ENCODE results near the gene SLC9A3. TPM values are rescaled to one million over a fixed set of nuclear protein-coding genes. Genes with fewer than 3 reads are reported as not detected.

SLC9A3 gene
- total RNA-seq, 1 experiment from 2014 or later = 1.9 TPM

- ChIA-PET CTCF (no interaction called here), POLR2A (ENCODE audit: low non-redundant PET) (no interaction called here)
- Histone ChIP-seq H3K4me1 (ENCODE audit: insufficient read depth, low read length, poor library complexity, severe bottlenecking) (no peaks in the 10 kb centered on the region), H3K9me3 (ENCODE audit: low read depth, low read length, poor library complexity, severe bottlenecking) (no peaks in the 10 kb centered on the region), H3K27me3 (replicated peaks; ENCODE audit: insufficient read depth, low read depth, low read length, poor library complexity) (no peaks in the 10 kb centered on the region), H3K36me3 (ENCODE audit: insufficient read depth, low read length, poor library complexity, severe bottlenecking) (no peaks in the 10 kb centered on the region), H3K27ac (ENCODE audit: low read depth, low read length, poor library complexity, severe bottlenecking) (no peak overlapping the region), H3K4me3 (ENCODE audit: low read depth, low read length, poor library complexity, severe bottlenecking) (no peak overlapping the region)
- BruUV-seq (replicated peaks) = no TSS peak
- DNase-seq (ENCODE audit: low spot score) = no peak
- intact Hi-C loops (cut with micrococcal nuclease; ENCODE audit: unreplicated experiment) = no loop called here
- no peak for TF ChIP-seq EZH2 (IDR thresholded peaks at IDR 0.05; ENCODE audit: borderline replicate concordance, low read depth, low read length, poor library complexity, severe bottlenecking)
- TF ChIP-seq, protein P1, sequence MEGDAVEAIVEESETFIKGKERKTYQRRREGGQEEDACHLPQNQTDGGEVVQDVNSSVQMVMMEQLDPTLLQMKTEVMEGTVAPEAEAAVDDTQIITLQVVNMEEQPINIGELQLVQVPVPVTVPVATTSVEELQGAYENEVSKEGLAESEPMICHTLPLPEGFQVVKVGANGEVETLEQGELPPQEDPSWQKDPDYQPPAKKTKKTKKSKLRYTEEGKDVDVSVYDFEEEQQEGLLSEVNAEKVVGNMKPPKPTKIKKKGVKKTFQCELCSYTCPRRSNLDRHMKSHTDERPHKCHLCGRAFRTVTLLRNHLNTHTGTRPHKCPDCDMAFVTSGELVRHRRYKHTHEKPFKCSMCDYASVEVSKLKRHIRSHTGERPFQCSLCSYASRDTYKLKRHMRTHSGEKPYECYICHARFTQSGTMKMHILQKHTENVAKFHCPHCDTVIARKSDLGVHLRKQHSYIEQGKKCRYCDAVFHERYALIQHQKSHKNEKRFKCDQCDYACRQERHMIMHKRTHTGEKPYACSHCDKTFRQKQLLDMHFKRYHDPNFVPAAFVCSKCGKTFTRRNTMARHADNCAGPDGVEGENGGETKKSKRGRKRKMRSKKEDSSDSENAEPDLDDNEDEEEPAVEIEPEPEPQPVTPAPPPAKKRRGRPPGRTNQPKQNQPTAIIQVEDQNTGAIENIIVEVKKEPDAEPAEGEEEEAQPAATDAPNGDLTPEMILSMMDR (conservative IDR thresholded peaks at IDR 0.05; ENCODE audit: low read depth, low read length) = no peak
These were observed 19.7 kb downstream of the SLC9A3 start for GRCh38 chr5:504326-505154.

GRCh38 chr5:502325-503079, 21.7 kb downstream of the SLC9A3 start:
- H3K27me3 ChIP-seq (replicated peaks; ENCODE audit: insufficient read depth, low read depth, low read length, poor library complexity) = peaks cover 4% of the 10 kb centered on the region
- CTCF ChIA-PET = no interaction called here
- H3K4me1 ChIP-seq (ENCODE audit: insufficient read depth, low read length, poor library complexity, severe bottlenecking) = no peaks in the 10 kb centered on the region
- no peak for DNase-seq (ENCODE audit: low spot score)
- intact Hi-C loops (cut with micrococcal nuclease; ENCODE audit: unreplicated experiment) = no loop called here
- no peak overlapping the region for H3K27ac ChIP-seq (ENCODE audit: low read depth, low read length, poor library complexity, severe bottlenecking)
- TF ChIP-seq, protein P1 (conservative IDR thresholded peaks at IDR 0.05; ENCODE audit: low read depth, low read length) = no peak
- no peak for TF ChIP-seq EZH2 (IDR thresholded peaks at IDR 0.05; ENCODE audit: borderline replicate concordance, low read depth, low read length, poor library complexity, severe bottlenecking)
- POLR2A ChIA-PET (ENCODE audit: low non-redundant PET) = no interaction called here
- H3K4me3 ChIP-seq (ENCODE audit: low read depth, low read length, poor library complexity, severe bottlenecking) = no peak overlapping the region
- BruUV-seq (replicated peaks) = no TSS peak
- no peaks in the 10 kb centered on the region for H3K9me3 ChIP-seq (ENCODE audit: low read depth, low read length, poor library complexity, severe bottlenecking)
- H3K36me3 ChIP-seq (ENCODE audit: insufficient read depth, low read length, poor library complexity, severe bottlenecking) = no peaks in the 10 kb centered on the region

DNA sequence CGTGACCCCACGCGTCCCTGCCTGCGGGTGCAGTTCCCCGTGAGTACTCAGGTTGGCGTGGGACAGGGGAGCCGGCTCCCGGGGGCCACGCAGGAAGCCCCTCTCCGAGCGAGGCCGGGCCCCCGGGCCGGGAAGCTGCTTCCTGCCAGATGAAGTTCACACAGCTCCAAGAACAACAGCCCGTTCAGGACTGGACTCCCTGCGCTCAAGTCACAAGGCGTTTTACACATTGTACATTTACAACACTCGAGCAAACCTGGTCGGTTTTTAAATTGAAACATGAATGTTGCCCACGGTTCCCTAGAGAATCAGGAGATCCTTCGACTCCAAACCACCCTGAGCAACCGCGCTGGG, 22.4 kb downstream of the SLC9A3 start:
- Histone ChIP-seq H3K9me3 (ENCODE audit: low read depth, low read length, poor library complexity, severe bottlenecking) (no peaks in the 10 kb centered on the region), H3K27me3 (replicated peaks; ENCODE audit: insufficient read depth, low read depth, low read length, poor library complexity) (peaks cover 7% of the 10 kb centered on the region), H3K27ac (ENCODE audit: low read depth, low read length, poor library complexity, severe bottlenecking) (no peak overlapping the region), H3K4me1 (ENCODE audit: insufficient read depth, low read length, poor library complexity, severe bottlenecking) (no peaks in the 10 kb centered on the region), H3K4me3 (ENCODE audit: low read depth, low read length, poor library complexity, severe bottlenecking) (no peak overlapping the region), H3K36me3 (ENCODE audit: insufficient read depth, low read length, poor library complexity, severe bottlenecking) (no peaks in the 10 kb centered on the region)
- intact Hi-C loops (cut with micrococcal nuclease; ENCODE audit: unreplicated experiment) = no loop called here
- POLR2A ChIA-PET (ENCODE audit: low non-redundant PET) = no interaction called here
- TF ChIP-seq, protein P1 (conservative IDR thresholded peaks at IDR 0.05; ENCODE audit: low read depth, low read length) = no peak
- no peak for TF ChIP-seq EZH2 (IDR thresholded peaks at IDR 0.05; ENCODE audit: borderline replicate concordance, low read depth, low read length, poor library complexity, severe bottlenecking)
- CTCF ChIA-PET = no interaction called here
- no TSS peak for BruUV-seq (replicated peaks)
- DNase-seq (ENCODE audit: low spot score) = no peak

Data from A673 (cell line).